Measurements from ENCODE around the gene KIFC1. TPM values are rescaled to one million over a fixed set of nuclear protein-coding genes. Genes with fewer than 3 reads are reported as not detected.

KIFC1 gene
- polyA plus RNA-seq, 3 donors = 0.14 to 0.87 (median 0.68) TPM

- Histone ChIP-seq H3K9ac (ENCODE audit: insufficient read depth, low read length, poor library complexity, severe bottlenecking) (no peak overlapping the region), H3K27ac (ENCODE audit: low read depth in 1 of 2, low read length in 2 of 2) (no peak overlapping the region), H2AFZ (ENCODE audit: insufficient read depth, low read depth, low read length, poor library complexity, severe bottlenecking) (no peak overlapping the region), H3K9me3 (replicated peaks in 1 of 2; ENCODE audit: control insufficient read depth in 1 of 2, insufficient read depth in 1 of 2, low read length in 2 of 2) (no peaks in the 10 kb centered on the region), H3K4me1 (ENCODE audit: control insufficient read depth in 1 of 2, insufficient read depth in 2 of 2, low read length in 2 of 2) (peaks cover 47 to 64% of the 10 kb centered on the region in 2 donors), H3K36me3 (replicated peaks in 1 of 2; ENCODE audit: control insufficient read depth in 1 of 2, insufficient read depth in 2 of 2, low read length in 2 of 2) (peaks cover 0 to 2% of the 10 kb centered on the region in 2 donors), H3K27me3 (ENCODE audit: control insufficient read depth in 2 of 2, insufficient read depth in 2 of 2, low read length in 2 of 2) (peaks cover 0 to 3% of the 10 kb centered on the region in 2 donors), H3K79me2 (ENCODE audit: insufficient read depth, low read length) (no peaks in the 10 kb centered on the region), H3K4me3 (replicated peaks in 1 of 3; ENCODE audit: low read depth in 2 of 3, low read length in 3 of 3) (no peak overlapping the region), H4K20me1 (ENCODE audit: insufficient read depth, low read length) (no peaks in the 10 kb centered on the region), H3K4me2 (replicated peaks; ENCODE audit: extremely low read depth, low read length, poor library complexity, severe bottlenecking) (no peak overlapping the region)
- peaks cover 5 to 18% of the 10 kb centered on the region in 2 donors for H3K36me3 Mint-ChIP-seq
- peaks cover 0 to 5% (median 0%) of the 10 kb centered on the region in 7 donors for H3K9me3 Mint-ChIP-seq
- DNase-seq = no peak
- intact Hi-C loops (cut with micrococcal nuclease) = no loop called here
- peaks cover 72% of the 10 kb centered on the region for H3K4me1 Mint-ChIP-seq
- no peak for TF ChIP-seq CTCF (IDR thresholded peaks at IDR 0.05)
- peaks cover 20 to 40% (median 24%) of the 10 kb centered on the region in 3 donors for H3K27me3 Mint-ChIP-seq (ENCODE audit: low read depth in 3 of 3)
- WGBS (ENCODE audit: insufficient coverage) = 34% methylated on average over 2 of the region's 2 CpGs
- no peak overlapping the region for H3K4me3 Mint-ChIP-seq
- no peak overlapping the region for H3K27ac Mint-ChIP-seq
These were observed 38.7 kb downstream of the KIFC1 start for GRCh38 chr6:33430334-33430733.

GRCh38 chr6:33430991-33431879, 39.6 kb downstream of the KIFC1 start:
- no peak overlapping the region for H3K27ac ChIP-seq (ENCODE audit: low read depth in 1 of 2, low read length in 2 of 2)
- H3K9me3 ChIP-seq (replicated peaks in 1 of 2; ENCODE audit: control insufficient read depth in 1 of 2, insufficient read depth in 1 of 2, low read length in 2 of 2) = no peaks in the 10 kb centered on the region
- Mint-ChIP-seq H3K27me3 (ENCODE audit: low read depth in 3 of 3) (peaks cover 20 to 39% (median 23%) of the 10 kb centered on the region in 3 donors), H3K4me3 (peak overlapping the region; percentile 71 to 84), H3K9me3 (peaks cover 0 to 5% (median 0%) of the 10 kb centered on the region in 7 donors), H3K27ac (peak overlapping the region in 2 of 7 donors; percentile 61 to 70), H3K4me1 (peaks cover 67% of the 10 kb centered on the region), H3K36me3 (peaks cover 9 to 24% of the 10 kb centered on the region in 2 donors)
- H3K27me3 ChIP-seq (ENCODE audit: control insufficient read depth in 2 of 2, insufficient read depth in 2 of 2, low read length in 2 of 2) = peaks cover 0 to 3% of the 10 kb centered on the region in 2 donors
- H3K36me3 ChIP-seq (replicated peaks in 1 of 2; ENCODE audit: control insufficient read depth in 1 of 2, insufficient read depth in 2 of 2, low read length in 2 of 2) = peaks cover 4 to 7% of the 10 kb centered on the region in 2 donors
- H3K4me3 ChIP-seq (replicated peaks in 1 of 3; ENCODE audit: low read depth in 2 of 3, low read length in 3 of 3) = peak overlapping the region; percentile 4 to 69 (median 6)
- H3K79me2 ChIP-seq (ENCODE audit: insufficient read depth, low read length) = no peaks in the 10 kb centered on the region
- peak overlapping the region; percentile 81 for H3K4me2 ChIP-seq (replicated peaks; ENCODE audit: extremely low read depth, low read length, poor library complexity, severe bottlenecking)
- no peaks in the 10 kb centered on the region for H4K20me1 ChIP-seq (ENCODE audit: insufficient read depth, low read length)
- WGBS (ENCODE audit: insufficient coverage) = 0% methylated on average over 6 of the region's 12 CpGs
- intact Hi-C loops (cut with micrococcal nuclease) = no loop called here
- peak in 2 of 3 donors; percentile 24 to 48 for DNase-seq
- peak overlapping the region; percentile 44 for H3K9ac ChIP-seq (ENCODE audit: insufficient read depth, low read length, poor library complexity, severe bottlenecking)
- peak overlapping the region; percentile 78 for H2AFZ ChIP-seq (ENCODE audit: insufficient read depth, low read depth, low read length, poor library complexity, severe bottlenecking)
- peaks cover 41 to 55% of the 10 kb centered on the region in 2 donors for H3K4me1 ChIP-seq (ENCODE audit: control insufficient read depth in 1 of 2, insufficient read depth in 2 of 2, low read length in 2 of 2)
- TF ChIP-seq CTCF (IDR thresholded peaks at IDR 0.05) = no peak
